OCI-LY7 (cell line): ENCODE results near the gene NOVA2. TPM values are rescaled to one million over a fixed set of nuclear protein-coding genes. Genes with fewer than 3 reads are reported as not detected.

Experiments
- BruUV-seq: library from RNA; stranded (reverse); fragments of 400-500 nt; replicated peaks from 2 replicates; lab custom pipeline; 2021; lab: Mats Ljungman, UMichigan
- CTCF ChIA-PET: fragments of 300-600 bp; sonication (Branson Sonifier 250); formaldehyde crosslinking; loops from one replicate; lab custom pipeline; 2022; ENCODE audit warnings: antibody characterized with exemption; ENCODE audit not compliant: unreplicated experiment; lab: Charles Lee
- POLR2A ChIA-PET: fragments of 300-600 bp; sonication (Branson Sonifier 250); formaldehyde crosslinking; loops from one replicate; lab custom pipeline; 2022; ENCODE audit warnings: antibody characterized with exemption; lab: Charles Lee
- DNase-seq: peaks from one replicate; pipeline ENCODE4 v3.0.0-alpha.2; 2015; ENCODE audit warnings: low spot score
- H2AFZ ChIP-seq: fragments of 200-600 bp; sonication (generic), shearing (Covaris generic); 2 replicates; pipeline ENCODE4 v1.6.1; 2014; ENCODE audit warnings: mild to moderate bottlenecking, antibody characterized with exemption, low read length, moderate library complexity
- H3K27ac ChIP-seq: fragments of 200-600 bp; sonication (generic); 2 replicates; pipeline ENCODE4 v1.5.1; 2014; ENCODE audit warnings: mixed run types, low read depth, mild to moderate bottlenecking, moderate library complexity, low read length, inconsistent platforms; ENCODE audit not compliant: poor library complexity, severe bottlenecking
- H3K36me3 ChIP-seq: fragments of 200-600 bp; sonication (generic); 2 replicates; pipeline ENCODE4 v1.6.1; 2014; ENCODE audit warnings: mild to moderate bottlenecking, antibody characterized with exemption, low read length, moderate library complexity, mixed read lengths; ENCODE audit not compliant: insufficient read depth
- H3K4me1 ChIP-seq: fragments of 200-600 bp; sonication (generic); 2 replicates; pipeline ENCODE4 v1.5.1; 2014; ENCODE audit warnings: mild to moderate bottlenecking, low read length; ENCODE audit not compliant: insufficient read depth, poor library complexity, severe bottlenecking
- H3K4me2 ChIP-seq: fragments of 200-600 bp; sonication (generic); 2 replicates; pipeline ENCODE4 v1.6.1; 2014; ENCODE audit warnings: mild to moderate bottlenecking, low read length
- H3K4me3 ChIP-seq: fragments of 200-600 bp; sonication (generic); 2 replicates; pipeline ENCODE4 v1.5.1; 2014; ENCODE audit warnings: mild to moderate bottlenecking, low read depth, low read length; ENCODE audit not compliant: poor library complexity, severe bottlenecking
- H3K79me2 ChIP-seq: fragments of 200-600 bp; sonication (generic); 2 replicates; pipeline ENCODE4 v1.6.1; 2016; ENCODE audit warnings: low read depth, mild to moderate bottlenecking, low read length, moderate library complexity, mixed read lengths; ENCODE audit not compliant: insufficient read depth
- H3K9me2 ChIP-seq: fragments of 200-600 bp; sonication (generic); 2 replicates; pipeline ENCODE4 v1.6.1; 2016; ENCODE audit warnings: mild to moderate bottlenecking, low read length, mixed read lengths; ENCODE audit not compliant: insufficient read depth
- H3K9me3 ChIP-seq: fragments of 200-600 bp; sonication (generic); 2 replicates; pipeline ENCODE4 v1.6.1; 2014; ENCODE audit warnings: mild to moderate bottlenecking, mixed run types, low read length, mixed read lengths
- H4K20me1 ChIP-seq: fragments of 200-600 bp; sonication (generic); 2 replicates; pipeline ENCODE4 v1.6.1; 2014; ENCODE audit warnings: mild to moderate bottlenecking, antibody characterized with exemption, low read length, moderate library complexity, mixed read lengths; ENCODE audit not compliant: insufficient read depth
- CTCF ChIP-seq: fragments of 200-600 bp; sonication (generic); conservative IDR thresholded peaks from 2 replicates; pipeline ENCODE4 v1.5.1; 2014; ENCODE audit warnings: mild to moderate bottlenecking, antibody characterized with exemption, low read length, moderate library complexity, mixed read lengths
- EZH2phosphoT487 ChIP-seq: fragments of 200-600 bp; sonication (generic); IDR thresholded peaks from 2 replicates; pipeline ENCODE4 v1.6.1; 2018; ENCODE audit warnings: low read depth, borderline replicate concordance, mild to moderate bottlenecking, mixed run types, antibody characterized with exemption, low read length, moderate library complexity, mixed read lengths
- intact Hi-C: fragments of 100-400 bp; cut with micrococcal nuclease; formaldehyde crosslinking; loops from one replicate; pipeline ENCODE4 v1.10.0; 2022; ENCODE audit not compliant: unreplicated experiment
- total RNA-seq, 2 experiments: library from RNA; depleted of rRNA in 1 of 2; stranded (reverse); fragments of >200 nt in 1 of 2; shearing (Covaris generic) in 1 of 2; gene quantifications; 2 replicates each; pipeline ENCODE4 v1.2.3, GENCODE V29; 2014 to 2022

The NOVA2 gene
- total RNA-seq, 2 experiments from 2014 or later: 0.19 TPM; not detected in 1

GRCh38 chr19:46009530-46010510 lies 36.2 kb upstream of the NOVA2 start:
- H2AFZ ChIP-seq: no peak overlapping the region
- POLR2A ChIA-PET: no interaction called here
- H4K20me1 ChIP-seq: no peaks in the 10 kb centered on the region
- no peaks in the 10 kb centered on the region for H3K79me2 ChIP-seq
- no TSS peak for BruUV-seq
- H3K4me2 ChIP-seq: no peak overlapping the region
- H3K4me1 ChIP-seq: peaks cover 13% of the 10 kb centered on the region
- no peak overlapping the region for H3K27ac ChIP-seq
- intact Hi-C loops: no loop called here
- H3K4me3 ChIP-seq: no peak overlapping the region
- H3K36me3 ChIP-seq: peaks cover 4% of the 10 kb centered on the region; the same call in 1 of the 2 replicates
- TF ChIP-seq CTCF: peak; percentile 93
- no peak for TF ChIP-seq EZH2phosphoT487
- CTCF ChIA-PET: no interaction called here
- H3K9me2 ChIP-seq: no peaks in the 10 kb centered on the region
- no peaks in the 10 kb centered on the region for H3K9me3 ChIP-seq
- DNase-seq: peak; percentile 63

GRCh38 chr19:46006411-46006810 lies 32.7 kb upstream of the NOVA2 start:
- no peak for DNase-seq
- no peaks in the 10 kb centered on the region for H4K20me1 ChIP-seq
- no peak overlapping the region for H3K27ac ChIP-seq
- no peaks in the 10 kb centered on the region for H3K79me2 ChIP-seq
- H3K9me2 ChIP-seq: no peaks in the 10 kb centered on the region
- no peak overlapping the region for H2AFZ ChIP-seq
- BruUV-seq: no TSS peak
- peaks cover 11% of the 10 kb centered on the region for H3K4me1 ChIP-seq
- no peak overlapping the region for H3K4me2 ChIP-seq
- intact Hi-C loops: no loop called here
- ChIA-PET CTCF (no interaction called here), POLR2A (no interaction called here)
- peaks cover 4% of the 10 kb centered on the region; the same call in 1 of the 2 replicates for H3K36me3 ChIP-seq
- TF ChIP-seq EZH2phosphoT487: no peak
- no peak for TF ChIP-seq CTCF
- H3K9me3 ChIP-seq: no peaks in the 10 kb centered on the region
- H3K4me3 ChIP-seq: no peak overlapping the region
